ENCODE results near the gene ADGRL2.

- TF ChIP-seq, protein P1, sequence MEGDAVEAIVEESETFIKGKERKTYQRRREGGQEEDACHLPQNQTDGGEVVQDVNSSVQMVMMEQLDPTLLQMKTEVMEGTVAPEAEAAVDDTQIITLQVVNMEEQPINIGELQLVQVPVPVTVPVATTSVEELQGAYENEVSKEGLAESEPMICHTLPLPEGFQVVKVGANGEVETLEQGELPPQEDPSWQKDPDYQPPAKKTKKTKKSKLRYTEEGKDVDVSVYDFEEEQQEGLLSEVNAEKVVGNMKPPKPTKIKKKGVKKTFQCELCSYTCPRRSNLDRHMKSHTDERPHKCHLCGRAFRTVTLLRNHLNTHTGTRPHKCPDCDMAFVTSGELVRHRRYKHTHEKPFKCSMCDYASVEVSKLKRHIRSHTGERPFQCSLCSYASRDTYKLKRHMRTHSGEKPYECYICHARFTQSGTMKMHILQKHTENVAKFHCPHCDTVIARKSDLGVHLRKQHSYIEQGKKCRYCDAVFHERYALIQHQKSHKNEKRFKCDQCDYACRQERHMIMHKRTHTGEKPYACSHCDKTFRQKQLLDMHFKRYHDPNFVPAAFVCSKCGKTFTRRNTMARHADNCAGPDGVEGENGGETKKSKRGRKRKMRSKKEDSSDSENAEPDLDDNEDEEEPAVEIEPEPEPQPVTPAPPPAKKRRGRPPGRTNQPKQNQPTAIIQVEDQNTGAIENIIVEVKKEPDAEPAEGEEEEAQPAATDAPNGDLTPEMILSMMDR (IDR thresholded peaks at IDR 0.05): no peak
- TF ChIP-seq EZH2 (IDR thresholded peaks at IDR 0.05): no peak
- no peak for TF ChIP-seq EZH2phosphoT487 (IDR thresholded peaks at IDR 0.05)
Observed at GRCh38 chr1:81982523-81982922, 181.8 kb downstream of the ADGRL2 start.

Measured in neural progenitor cell (in vitro differentiated cells).